Stimulated activated CD4-positive, alpha-beta T cell treated with anti-CD3 and anti-CD28 coated beads, Interleukin-4, amount 100 ng/mL, for 48 hours (primary cell): ENCODE results near the gene ITK.

Experiments used
- DNase-seq, 2 donors: peaks; one replicate each; pipeline ENCODE4 v3.0.0-alpha.2; 2020; ENCODE audit warnings: low read depth in 2 of 2

ITK gene

DNA sequence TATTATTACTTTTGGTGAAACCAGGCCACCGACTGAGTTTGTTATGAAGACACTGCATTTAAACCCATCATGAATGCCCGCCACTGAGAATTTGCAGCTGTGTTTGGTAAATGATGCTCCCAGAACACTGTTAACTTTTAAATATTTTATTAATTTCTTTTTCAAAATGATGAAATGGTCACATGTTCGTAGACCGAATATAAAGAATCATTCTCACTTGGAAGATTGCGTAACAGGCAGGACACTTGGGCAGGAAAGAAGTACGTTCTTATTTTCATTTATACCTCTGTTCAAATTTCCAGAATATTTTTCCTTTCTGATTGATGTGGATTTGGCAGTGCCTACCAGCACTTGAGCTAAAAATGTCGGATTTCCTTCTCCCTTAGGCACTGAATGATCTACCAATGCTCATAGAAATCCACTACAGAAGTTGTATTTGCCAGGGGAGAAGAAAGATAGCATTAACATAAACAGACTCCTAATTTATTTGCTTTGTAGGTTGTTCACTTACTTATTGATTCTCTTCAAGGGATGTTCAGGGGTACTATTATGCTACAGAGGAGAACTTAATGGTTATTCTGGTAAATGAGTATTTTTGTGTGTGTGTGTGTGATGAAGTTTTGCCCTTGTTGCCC lies 99.1 kb downstream of the ITK start:
- DNase-seq = no peak

DNA sequence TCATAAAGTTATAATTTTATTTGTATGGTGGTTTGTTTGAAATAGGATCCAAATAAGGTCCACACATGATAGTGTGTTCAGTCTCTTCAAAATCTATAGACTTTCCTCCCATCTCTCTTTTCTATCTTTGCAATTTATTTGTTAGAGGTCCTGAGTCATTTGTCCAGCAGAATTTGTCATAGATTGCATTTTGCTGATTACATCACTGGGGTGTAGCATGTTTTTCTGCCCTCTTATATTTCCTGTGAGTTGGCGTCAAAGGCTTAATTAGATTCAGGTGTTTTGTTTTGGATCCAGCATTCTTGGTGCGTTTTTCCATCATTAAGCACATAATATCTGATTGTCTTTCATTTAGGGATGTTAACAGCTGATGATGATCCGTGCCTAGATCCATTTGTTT lies 100.3 kb downstream of the ITK start:
- DNase-seq = no peak

DNA sequence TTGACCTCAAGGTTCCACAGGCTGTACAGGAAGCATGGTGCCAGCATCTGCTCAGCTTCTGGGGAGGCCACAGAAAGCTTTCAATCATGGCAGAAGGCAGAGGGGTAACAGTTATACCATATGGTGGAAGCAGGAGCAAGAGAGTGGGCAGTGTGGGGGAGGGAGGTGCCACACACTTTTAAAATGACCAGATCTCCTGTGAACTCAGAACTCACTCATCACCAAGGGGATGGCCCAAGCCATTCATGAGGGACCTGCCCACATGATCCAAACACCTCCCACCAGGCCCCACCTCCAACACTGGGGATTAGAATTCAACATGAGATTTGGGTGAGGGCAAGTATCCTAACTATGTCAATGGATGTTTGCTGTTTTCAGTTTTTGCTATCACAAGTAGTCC lies 101.5 kb downstream of the ITK start:
- DNase-seq = no peak

DNA sequence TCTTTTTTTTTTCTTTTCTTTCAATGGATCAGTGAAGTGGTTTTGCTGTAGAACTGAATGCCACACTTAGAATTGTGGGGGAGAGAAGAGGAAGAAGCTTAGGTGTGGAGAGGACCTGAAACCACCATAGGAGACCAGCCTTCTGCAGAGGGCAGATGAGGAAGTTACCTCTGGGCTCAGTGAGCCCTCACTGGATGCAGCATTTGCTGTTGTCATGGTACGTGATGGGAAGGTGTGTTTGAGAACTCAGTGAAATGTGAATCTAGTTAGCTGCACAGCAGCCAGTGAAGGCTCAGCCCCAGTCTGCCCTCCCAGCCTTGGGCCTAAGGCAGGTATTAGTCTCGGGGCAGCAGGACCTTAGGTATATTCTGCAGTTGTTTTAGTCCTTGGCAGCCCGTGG lies 102.8 kb downstream of the ITK start:
- DNase-seq = no peak

DNA sequence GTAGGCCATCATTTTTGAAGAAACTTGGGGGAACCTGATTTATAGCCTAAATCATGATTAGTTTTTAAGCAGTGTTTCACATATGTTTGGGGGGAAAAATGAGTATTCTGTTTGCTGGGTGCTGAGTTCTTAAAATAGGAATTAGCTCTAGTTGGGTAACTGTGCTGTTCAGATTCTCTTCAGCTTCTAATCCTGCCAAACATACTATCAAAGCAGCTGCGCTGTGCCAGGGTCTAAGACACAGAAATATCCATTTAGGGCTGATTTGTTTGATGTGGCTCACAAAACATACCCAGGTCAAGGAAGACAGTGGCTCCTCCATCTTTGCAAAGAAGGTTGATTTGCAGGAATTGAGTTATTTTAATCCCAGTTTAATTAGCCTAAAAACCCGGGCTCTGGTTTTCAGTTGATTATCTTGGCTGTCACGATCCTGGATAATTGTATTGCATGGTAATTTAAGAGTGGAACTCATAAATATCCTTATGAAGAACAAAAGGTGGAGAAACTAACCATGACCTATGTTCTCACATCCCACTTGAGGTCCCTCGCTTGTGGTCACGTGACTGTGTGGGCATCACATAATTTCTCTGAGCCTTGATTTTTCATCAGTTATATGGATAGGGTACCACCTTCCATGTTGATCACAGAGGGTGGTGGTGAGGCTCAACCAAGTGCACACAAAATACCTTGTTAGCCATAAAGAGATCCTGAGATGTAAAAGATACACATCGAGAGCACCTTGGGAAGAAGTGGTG lies 104.0 kb downstream of the ITK start:
- no peak for DNase-seq

DNA sequence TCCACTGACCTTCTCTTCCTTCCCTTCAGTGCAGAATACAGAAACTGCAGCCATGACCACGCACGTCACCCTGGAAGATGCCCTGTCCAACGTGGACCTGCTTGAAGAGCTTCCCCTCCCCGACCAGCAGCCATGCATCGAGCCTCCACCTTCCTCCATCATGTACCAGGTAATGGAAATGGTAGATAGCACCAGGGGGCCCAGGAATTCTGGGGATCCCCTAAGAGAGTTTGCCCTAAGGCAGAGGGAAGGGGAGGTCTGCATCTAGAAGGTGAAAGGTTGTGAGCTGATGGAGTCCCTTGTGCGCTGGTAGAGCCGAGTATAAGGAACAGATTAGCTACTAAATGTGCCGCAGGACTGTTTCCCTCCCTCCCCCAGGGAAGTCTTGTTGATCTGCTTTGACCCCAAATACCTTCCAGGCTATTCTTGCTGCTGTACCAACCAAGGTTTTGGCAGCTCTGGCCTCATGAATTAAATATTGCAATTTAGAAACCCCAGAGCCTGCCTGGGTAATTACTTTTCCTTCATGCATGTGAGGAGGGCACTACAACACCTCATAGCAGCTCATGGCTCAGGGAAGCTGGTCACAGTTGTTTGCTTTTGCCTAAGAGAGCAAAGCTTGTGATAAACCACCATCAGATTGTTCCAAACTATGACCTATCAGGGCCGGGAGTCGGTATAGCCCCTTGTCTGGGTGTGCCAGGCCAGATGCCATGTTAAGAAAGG lies 104.8 kb downstream of the ITK start:
- no peak for DNase-seq

DNA sequence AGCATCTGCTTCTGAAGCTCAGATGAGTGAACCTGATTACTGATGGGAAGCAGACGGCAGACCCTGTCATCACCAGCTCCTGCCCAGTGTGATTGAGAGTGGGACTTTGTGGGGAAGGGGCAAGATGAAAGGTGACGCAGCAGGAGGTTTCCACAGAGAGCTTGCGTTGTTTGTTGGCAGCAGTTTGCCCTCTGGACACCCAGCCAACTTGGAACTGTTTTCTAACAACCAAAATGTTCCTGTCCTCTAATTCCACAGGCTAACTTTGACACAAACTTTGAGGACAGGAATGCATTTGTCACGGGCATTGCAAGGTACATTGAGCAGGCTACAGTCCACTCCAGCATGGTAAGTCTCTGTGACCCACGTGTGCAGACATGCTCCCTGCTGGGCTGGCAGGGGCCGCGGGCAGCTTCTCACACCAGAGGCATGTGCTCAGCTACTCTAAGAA lies 106.1 kb downstream of the ITK start:
- no peak for DNase-seq

DNA sequence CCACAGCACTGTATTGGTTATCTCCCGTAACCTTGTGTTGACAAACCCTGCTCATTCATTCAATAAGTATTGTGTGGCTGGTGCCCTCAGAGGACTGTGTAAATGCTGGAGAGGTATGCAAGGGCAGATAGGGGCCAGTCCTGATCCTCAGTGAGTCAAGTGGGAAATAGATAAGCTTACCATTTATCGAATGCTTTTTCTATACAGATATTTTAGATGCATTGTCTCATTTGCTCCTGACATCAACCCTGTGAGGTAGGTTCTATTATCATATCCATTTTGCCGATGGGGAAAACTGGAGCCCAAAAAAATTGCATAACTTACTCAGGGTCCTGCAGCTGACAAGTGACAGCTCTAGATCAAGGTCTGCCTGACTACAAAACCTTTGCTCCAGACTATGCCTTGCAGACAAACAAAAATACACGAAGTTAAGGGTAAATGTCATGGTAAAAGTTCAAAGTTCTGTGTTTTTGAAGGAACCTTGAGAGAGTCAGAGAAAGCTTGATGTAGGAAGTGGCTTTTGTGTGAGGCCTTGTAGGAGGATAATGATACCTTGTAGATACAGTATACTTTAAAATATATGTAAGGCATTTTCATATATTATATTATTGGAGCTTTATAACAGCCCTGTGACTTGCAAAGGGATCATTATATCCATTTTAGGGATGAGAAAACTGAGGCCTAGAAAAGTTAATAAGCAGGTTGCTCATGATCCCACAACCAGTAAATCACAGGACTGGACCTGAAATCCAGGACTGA lies 107.9 kb downstream of the ITK start:
- no peak for DNase-seq

DNA sequence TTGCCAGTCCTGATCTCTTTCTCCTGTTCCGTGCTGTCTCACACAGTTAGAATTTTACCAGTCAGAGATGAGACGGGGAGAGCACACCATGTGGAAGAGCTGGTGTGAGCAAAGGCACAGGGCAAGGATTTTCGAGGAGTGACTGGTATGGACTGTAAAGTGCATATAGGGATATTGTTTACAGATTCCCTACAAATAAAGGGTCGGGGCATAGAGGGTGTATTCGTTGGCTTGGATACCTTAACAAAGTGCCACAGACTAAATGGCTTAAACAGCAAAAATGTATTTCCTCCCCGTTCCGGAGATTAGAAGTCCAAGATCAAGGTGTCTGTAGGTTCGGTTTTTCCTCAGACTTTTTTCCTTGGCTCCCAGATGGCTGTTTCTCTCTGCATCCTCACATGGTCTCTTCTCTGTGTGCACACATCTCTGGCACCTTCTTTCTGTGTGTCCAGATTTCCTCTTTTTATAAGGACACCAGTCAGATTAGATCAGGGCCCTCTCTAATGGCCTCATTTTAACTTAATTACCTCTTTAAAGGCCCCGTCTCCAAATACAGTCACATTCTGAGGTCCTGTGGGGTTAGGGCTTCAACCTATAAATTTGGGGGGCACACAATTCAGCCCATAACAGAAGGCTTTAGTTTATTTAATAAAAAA lies 108.7 kb downstream of the ITK start:
- DNase-seq = no peak

DNA sequence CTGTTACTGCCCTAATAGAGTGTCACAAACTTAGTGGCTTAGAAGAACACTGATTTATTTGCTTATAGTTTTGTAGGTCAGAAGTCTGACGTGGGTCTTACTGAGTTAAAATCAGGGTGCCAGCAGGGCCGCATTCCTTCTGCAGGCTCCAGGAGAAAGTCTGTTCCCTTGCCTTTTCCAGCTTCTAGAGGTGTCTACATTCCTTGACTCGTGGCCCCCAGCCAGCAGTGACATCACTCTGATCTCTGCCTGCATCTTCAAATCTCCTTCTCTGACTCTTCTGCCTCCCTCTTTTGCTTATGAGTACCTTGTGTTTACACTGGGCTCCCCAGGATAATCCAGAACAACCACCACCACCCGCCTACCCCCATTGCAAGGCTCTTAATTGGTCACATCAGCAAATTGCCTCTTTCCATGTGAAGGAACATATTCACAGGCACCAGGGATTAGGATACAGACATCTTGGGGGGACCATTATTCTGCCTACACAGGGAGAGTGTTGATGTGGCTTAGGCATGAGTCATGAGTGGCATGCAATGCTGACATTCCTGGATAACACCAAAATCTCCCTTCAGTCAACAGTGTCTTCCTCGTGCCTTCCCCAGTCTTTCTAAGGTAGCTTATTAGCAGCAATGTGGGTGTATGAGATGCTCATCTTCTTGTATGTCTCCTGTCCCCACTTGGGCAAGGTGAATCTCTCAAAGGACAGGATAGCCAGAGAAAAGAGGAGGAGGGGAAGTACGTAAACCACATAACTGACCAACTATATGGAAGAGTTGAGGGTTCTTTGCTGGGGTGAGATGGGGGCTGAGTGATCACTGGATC lies 109.7 kb downstream of the ITK start:
- DNase-seq = no peak

DNA sequence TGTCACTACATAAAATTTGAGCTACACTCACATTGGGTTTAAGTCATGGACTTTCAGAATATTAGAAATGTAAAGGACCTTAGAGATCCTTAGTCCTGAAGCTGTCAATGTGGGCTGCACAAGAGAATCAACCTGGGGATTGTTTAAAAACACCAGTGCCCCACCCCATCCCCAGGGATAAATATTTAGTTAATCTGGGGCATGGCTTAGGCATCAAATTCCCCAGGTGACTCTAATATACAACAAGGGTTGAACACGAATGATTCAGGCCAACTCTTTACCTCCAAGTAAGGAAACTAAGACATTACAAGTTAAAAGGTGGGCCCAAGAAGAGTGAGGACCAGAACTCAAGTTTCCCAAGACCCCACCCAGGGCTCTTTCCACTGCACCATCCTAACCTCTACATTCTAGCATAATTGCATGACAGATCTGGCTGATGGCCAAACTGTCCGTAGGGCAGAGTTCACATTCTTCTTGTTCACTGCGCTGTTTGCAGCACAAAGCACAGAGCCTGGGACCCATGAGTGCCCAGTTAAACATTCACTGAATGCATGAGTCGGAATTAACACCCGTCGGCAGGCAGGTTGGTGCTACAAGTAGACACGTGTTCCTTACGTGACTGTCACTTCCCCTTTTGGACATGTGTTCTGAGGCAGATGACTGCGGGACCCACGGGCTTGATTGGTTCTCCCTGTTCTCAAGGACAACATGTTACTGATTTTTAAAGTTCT lies 110.5 kb downstream of the ITK start:
- DNase-seq = no peak

DNA sequence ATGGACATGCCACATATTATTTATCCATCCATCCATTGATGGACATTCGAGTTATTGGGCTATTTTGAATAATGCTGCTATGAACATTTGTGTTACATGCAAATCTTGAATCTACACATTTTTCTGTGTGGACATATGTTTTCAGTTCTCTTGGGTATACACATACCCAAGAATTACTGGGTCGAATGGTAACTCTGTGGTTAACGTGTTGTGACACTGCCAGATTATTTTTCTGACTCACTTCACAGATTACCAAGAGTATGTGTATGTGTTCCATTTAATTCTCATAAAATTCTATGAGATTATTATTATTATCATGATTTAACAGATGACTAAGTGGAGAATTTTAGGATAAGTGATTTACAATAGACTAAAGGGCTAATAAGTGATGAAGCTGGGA lies 112.0 kb downstream of the ITK start:
- DNase-seq = no peak

DNA sequence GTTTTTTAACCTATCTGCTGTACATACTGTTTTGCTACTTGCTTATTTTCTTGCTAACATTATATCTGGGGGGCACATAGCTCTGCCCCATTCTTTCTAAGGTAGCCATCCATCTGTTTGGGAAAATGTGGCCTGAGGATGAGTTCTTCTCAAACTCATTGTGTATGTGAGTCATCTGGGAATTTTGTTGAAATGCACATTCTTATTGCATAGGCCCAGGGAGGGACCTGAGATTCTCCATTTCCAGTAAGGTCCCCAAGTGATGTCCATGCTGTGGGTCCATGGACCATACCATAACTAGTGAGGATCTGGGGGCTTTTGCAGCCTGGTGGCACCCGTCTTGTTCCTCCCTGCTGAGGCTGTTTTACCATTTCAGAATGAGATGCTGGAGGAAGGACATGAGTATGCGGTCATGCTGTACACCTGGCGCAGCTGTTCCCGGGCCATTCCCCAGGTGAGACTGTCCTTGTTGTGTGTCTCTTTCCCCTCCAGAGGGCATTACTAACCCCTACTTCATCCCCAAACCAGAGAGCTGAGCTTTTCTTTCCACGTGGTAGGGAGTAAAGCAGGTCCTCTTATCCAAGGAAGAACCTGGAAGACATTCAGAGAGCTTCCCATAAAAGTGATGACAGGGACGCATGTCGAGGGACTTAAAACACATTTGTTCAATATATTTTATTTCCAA lies 113.9 kb downstream of the ITK start:
- no peak for DNase-seq

DNA sequence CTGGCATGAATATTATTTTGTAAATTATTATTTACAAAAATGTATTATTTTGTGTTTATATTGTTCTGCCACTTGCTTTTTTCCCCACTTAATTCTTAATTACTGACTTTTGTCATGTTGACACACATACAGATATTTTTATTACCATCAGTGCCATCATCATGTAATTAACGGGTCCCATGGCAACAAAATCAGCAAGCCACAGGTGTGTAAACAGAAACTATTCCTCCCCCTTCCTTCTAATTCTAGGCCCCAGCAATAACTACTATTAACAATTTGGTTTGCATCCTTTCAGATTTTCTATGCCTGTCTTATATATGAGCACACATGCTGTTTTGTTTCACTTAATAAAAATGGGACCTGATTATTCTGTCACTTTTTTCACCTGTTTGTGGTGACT lies 114.6 kb downstream of the ITK start:
- no peak for DNase-seq

DNA sequence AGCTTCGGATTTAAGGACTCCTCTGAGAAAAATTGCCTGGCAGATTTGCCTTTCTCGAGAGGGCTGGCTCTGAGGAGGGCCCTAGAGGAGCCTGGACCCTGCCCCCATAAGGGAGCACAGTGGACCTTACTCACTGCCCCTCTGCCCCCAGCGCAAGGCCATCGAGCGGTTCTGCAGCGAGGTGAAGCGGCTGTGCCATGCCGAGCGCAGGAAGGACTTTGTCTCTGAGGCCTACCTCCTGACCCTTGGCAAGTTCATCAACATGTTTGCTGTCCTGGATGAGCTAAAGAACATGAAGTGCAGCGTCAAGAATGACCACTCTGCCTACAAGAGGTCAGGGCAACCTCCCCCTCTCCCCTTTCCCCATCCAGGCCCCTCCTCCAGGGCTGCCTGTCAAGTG lies 119.9 kb downstream of the ITK start:
- DNase-seq = no peak

DNA sequence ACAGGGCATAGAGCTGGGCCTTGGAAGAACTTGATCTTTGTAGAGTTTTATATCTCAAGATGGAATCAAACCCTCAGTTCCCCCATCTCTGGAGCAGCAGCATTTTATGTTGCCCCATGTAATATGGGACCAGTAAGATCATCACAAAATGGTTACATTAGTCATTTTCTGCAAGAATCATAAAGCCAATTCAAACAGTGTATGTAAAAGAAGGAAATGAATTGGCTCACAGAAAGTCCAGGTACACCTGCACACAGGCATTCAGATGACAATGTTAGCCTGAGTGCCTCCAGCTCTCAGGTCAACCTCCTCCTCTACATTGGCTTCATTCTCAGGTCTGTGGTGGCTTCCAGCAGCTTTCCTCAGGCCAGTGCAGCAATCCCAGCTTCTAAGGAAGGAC lies 120.4 kb downstream of the ITK start:
- no peak for DNase-seq

DNA sequence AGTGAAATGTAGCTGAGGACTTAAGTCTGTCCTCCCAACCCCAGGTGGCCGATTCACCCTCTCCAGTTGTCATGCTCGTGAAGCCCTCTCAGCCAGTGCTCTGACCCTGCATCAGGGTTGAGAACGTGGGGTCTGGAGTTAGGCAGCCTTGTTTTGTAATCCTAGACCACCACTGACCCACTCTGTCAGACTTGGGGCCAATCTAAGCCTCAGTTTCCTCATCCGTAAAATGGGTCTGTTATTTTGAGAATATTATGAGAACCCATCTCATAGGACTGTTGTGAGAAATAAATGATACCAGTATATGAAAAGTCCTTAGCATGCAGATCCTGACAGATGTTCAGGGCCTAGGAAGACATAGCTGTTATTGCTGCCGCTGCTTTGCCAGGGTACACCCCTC lies 122.4 kb downstream of the ITK start:
- DNase-seq = no peak

DNA sequence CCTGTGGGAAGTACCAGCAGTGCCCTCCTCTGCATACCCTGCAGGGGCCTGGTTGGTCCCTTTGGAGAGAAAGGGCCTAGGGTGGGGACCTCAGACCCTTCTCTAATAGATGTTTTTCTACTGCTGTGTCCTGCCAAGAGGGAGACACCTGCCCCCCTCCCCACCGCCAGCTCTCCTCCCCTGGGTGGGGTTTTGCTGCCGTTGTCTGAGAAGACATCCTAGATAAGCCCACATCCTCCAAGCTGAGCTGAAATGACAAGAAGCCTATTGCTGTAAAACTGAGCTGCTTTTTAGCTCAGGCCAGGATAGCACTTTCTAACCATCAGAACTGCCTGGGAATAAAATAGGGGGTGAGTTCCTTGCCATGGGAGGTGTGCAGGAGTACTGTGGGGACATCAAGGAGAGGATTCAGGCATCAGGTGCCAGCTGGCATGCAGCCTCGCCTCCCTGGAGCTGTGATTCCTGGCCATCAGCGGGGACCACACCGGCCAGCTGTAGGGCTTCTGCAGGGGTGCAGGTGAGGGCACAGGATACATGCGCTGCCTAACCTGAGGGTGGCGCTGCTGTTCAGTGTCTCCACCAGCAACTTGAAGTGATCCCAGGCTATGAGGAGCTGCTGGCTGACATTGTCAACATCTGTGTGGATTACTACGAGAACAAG lies 123.2 kb downstream of the ITK start:
- DNase-seq = peak; percentile 41 to 43
